ENCODE measurements around the gene GNG5.
"Not testable (repeated sequence)": the region's sequence is repeated elsewhere in the genome, so short reads cannot be mapped to it uniquely, and the experiment has no call there.

Gene GNG5

GRCh38 chr1:84506002-84506728, at the start of gene GNG5, which contains the start of gene SPATA1:
Gene GNG5, minus strand, starts transcription at chr1:84506581. Its CDS starts 490 bp downstream, at chr1:84506091.
Gene SPATA1, plus strand, starts transcription at chr1:84506386. Its CDS starts 9,974 bp downstream, at chr1:84516360.
- peak; percentile 90 for DNase-seq (ENCODE audit: low read depth, low spot score)

GRCh38 chr1:84550826-84551225, 44.4 kb upstream of the GNG5 start:
- DNase-seq (ENCODE audit: low read depth, low spot score): no peak

GRCh38 chr1:84541679-84542078, 35.3 kb upstream of the GNG5 start:
- no peak for DNase-seq (ENCODE audit: low read depth, low spot score)

GRCh38 chr1:84540759-84541158, 34.4 kb upstream of the GNG5 start:
- DNase-seq (ENCODE audit: low read depth, low spot score): no peak

GRCh38 chr1:84539972-84540371, 33.6 kb upstream of the GNG5 start:
- no peak for DNase-seq (ENCODE audit: low read depth, low spot score)

- no peak for DNase-seq (ENCODE audit: low read depth, low spot score)
Observed at GRCh38 chr1:84538599-84538998, 32.2 kb upstream of the GNG5 start.

- no peak for DNase-seq (ENCODE audit: low read depth, low spot score)
Observed at GRCh38 chr1:84525779-84526178, 19.4 kb upstream of the GNG5 start.

GRCh38 chr1:84524590-84524989, 18.2 kb upstream of the GNG5 start:
- DNase-seq (ENCODE audit: low read depth, low spot score): no peak

GRCh38 chr1:84510668-84511067, 4.3 kb upstream of the GNG5 start:
- DNase-seq (ENCODE audit: low read depth, low spot score): no peak

GRCh38 chr1:84510165-84510564, 3.8 kb upstream of the GNG5 start:
- no peak for DNase-seq (ENCODE audit: low read depth, low spot score)

- no peak for DNase-seq (ENCODE audit: low read depth, low spot score)
Observed at GRCh38 chr1:84509029-84509428, 2.6 kb upstream of the GNG5 start.

- DNase-seq (ENCODE audit: low read depth, low spot score): no peak
Observed at GRCh38 chr1:84508510-84508909, 2.1 kb upstream of the GNG5 start.

GRCh38 chr1:84507887-84508286, 1.5 kb upstream of the GNG5 start:
- DNase-seq (ENCODE audit: low read depth, low spot score): not testable (repeated sequence)

- DNase-seq (ENCODE audit: low read depth, low spot score): no peak
Observed at GRCh38 chr1:84506729-84507453, 510 bp upstream of the GNG5 start.

- DNase-seq (ENCODE audit: low read depth, low spot score): peak; percentile 1
Observed at GRCh38 chr1:84505493-84506001, 834 bp downstream of the GNG5 start.

- DNase-seq (ENCODE audit: low read depth, low spot score): no peak
Observed at GRCh38 chr1:84504580-84505492, 1.5 kb downstream of the GNG5 start.

GRCh38 chr1:84502927-84503326, 3.5 kb downstream of the GNG5 start:
- no peak for DNase-seq (ENCODE audit: low read depth, low spot score)

- no peak for DNase-seq (ENCODE audit: low read depth, low spot score)
Observed at GRCh38 chr1:84497631-84498275, 8.6 kb downstream of the GNG5 start.

- no peak for DNase-seq (ENCODE audit: low read depth, low spot score)
Observed at GRCh38 chr1:84496498-84496897, 9.9 kb downstream of the GNG5 start.

- no peak for DNase-seq (ENCODE audit: low read depth, low spot score)
Observed at GRCh38 chr1:84493747-84494146, 12.6 kb downstream of the GNG5 start.

GRCh38 chr1:84492726-84493125, 13.7 kb downstream of the GNG5 start:
- DNase-seq (ENCODE audit: low read depth, low spot score): no peak
